Measurements from ENCODE around the gene TFIP11. TPM values are rescaled to one million over a fixed set of nuclear protein-coding genes. Genes with fewer than 3 reads are reported as not detected.

Gene TFIP11
- total RNA-seq, 1 donor from 2014 or later, result 26.2 TPM

DNA sequence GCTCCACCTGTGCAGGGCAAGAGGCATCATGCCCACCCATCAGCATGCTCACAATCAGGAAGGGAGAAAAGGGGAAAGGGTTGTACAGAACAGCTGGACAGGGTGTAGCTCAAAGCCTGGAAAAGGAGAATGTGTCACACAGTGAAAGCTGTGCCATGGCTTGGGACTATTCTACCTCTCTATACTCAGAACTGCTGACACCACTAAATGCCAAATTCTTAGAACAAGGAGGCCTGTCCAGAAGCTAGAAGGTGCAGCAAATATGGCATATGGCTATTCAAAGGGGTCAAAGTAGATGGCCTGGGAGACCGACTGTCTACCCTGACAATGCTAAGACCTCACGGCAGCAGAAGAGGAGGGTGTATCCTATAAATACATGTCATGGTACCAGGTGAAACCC, 41.5 kb downstream of the TFIP11 start:
- no peaks in the 10 kb centered on the region for H3K36me3 ChIP-seq
- Mint-ChIP-seq H3K4me1 (no peaks in the 10 kb centered on the region), H3K27me3 (ENCODE audit: insufficient read depth, low read depth) (no peaks in the 10 kb centered on the region), H3K4me3 (no peak overlapping the region), H3K9me3 (no peaks in the 10 kb centered on the region), H3K27ac (no peak overlapping the region), H3K36me3 (peaks cover 31% of the 10 kb centered on the region)
- H2AFZ ChIP-seq (replicated peaks), result no peak overlapping the region
- H3K27ac ChIP-seq, result no peak overlapping the region
- H3K4me2 ChIP-seq, result no peak overlapping the region
- no peaks in the 10 kb centered on the region for H4K20me1 ChIP-seq (ENCODE audit: low read depth)
- no peak overlapping the region for H3K4me3 ChIP-seq
- no peaks in the 10 kb centered on the region for H3K9me3 ChIP-seq (ENCODE audit: low read depth)
- no peaks in the 10 kb centered on the region for H3K79me2 ChIP-seq (ENCODE audit: low read depth)
- no peak for DNase-seq (ENCODE audit: low spot score)
- no peaks in the 10 kb centered on the region for H3K27me3 ChIP-seq
- H3K4me1 ChIP-seq, result no peaks in the 10 kb centered on the region
- H3K9ac ChIP-seq, result no peak overlapping the region
- TF ChIP-seq EZH2phosphoT487 (IDR thresholded peaks at IDR 0.05) (no peak), EZH2 (IDR thresholded peaks at IDR 0.05) (no peak)
- TF ChIP-seq, protein P1, sequence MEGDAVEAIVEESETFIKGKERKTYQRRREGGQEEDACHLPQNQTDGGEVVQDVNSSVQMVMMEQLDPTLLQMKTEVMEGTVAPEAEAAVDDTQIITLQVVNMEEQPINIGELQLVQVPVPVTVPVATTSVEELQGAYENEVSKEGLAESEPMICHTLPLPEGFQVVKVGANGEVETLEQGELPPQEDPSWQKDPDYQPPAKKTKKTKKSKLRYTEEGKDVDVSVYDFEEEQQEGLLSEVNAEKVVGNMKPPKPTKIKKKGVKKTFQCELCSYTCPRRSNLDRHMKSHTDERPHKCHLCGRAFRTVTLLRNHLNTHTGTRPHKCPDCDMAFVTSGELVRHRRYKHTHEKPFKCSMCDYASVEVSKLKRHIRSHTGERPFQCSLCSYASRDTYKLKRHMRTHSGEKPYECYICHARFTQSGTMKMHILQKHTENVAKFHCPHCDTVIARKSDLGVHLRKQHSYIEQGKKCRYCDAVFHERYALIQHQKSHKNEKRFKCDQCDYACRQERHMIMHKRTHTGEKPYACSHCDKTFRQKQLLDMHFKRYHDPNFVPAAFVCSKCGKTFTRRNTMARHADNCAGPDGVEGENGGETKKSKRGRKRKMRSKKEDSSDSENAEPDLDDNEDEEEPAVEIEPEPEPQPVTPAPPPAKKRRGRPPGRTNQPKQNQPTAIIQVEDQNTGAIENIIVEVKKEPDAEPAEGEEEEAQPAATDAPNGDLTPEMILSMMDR (IDR thresholded peaks at IDR 0.05), result no peak
- no peaks in the 10 kb centered on the region for H3F3A ChIP-seq (ENCODE audit: low read depth)

DNA sequence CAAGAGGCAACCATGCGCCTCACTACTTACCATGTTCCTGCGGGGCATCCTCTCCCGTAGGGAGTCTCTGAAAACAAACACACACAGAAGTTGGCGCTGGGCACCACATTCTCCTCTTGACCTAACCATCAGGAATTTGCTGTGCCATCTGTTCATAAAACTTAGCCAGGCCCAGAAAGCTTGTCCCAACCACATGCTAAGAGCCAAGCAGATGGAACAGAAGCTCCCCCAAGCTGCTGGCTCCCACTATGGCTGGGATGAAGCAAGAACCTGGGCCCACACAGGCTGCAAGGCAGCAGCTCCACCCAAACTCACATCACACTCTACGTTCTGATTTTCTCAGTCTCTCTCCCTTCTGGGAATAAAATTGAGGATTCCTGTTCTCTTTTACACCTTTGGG, 46.1 kb downstream of the TFIP11 start:
- Histone ChIP-seq H3F3A (ENCODE audit: low read depth) (no peaks in the 10 kb centered on the region), H3K27ac (no peak overlapping the region), H3K79me2 (ENCODE audit: low read depth) (no peaks in the 10 kb centered on the region), H2AFZ (replicated peaks) (no peak overlapping the region), H3K4me3 (no peak overlapping the region), H3K36me3 (no peaks in the 10 kb centered on the region), H4K20me1 (ENCODE audit: low read depth) (peaks cover 22% of the 10 kb centered on the region), H3K9me3 (ENCODE audit: low read depth) (no peaks in the 10 kb centered on the region), H3K4me2 (no peak overlapping the region), H3K4me1 (peaks cover 12% of the 10 kb centered on the region), H3K27me3 (no peaks in the 10 kb centered on the region), H3K9ac (no peak overlapping the region)
- Mint-ChIP-seq H3K27me3 (ENCODE audit: insufficient read depth, low read depth) (no peaks in the 10 kb centered on the region), H3K9me3 (no peaks in the 10 kb centered on the region), H3K36me3 (peaks cover 39% of the 10 kb centered on the region), H3K4me1 (peaks cover 33% of the 10 kb centered on the region), H3K27ac (no peak overlapping the region), H3K4me3 (no peak overlapping the region)
- DNase-seq (ENCODE audit: low spot score), result no peak
- TF ChIP-seq, protein P1 (IDR thresholded peaks at IDR 0.05), result no peak
- no peak for TF ChIP-seq EZH2phosphoT487 (IDR thresholded peaks at IDR 0.05)
- TF ChIP-seq EZH2 (IDR thresholded peaks at IDR 0.05), result no peak

DNA sequence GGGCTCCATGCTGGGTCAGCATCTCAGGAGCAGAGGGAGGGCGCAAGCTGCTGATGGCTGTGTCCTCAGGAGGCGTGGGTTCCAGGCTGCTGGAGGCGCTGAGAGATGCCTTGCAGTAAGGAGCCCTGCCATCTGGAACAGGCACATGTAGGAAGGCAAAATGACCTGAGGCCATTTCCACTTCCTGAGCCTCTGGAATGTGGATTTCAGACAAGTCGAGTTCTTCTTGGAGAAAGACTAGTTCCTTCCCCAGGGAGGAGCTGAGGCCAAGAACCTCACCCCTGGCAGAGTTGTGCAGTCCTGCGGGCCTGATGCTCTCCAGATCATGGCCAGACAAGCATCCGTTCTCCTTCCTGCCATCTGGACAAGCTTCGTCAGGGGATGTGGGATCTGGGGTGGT, 48.0 kb downstream of the TFIP11 start:
- H3K9ac ChIP-seq, result no peak overlapping the region
- peak overlapping the region; percentile 59 for H3K27ac Mint-ChIP-seq
- no peak overlapping the region for H2AFZ ChIP-seq (replicated peaks)
- H3K27me3 Mint-ChIP-seq (ENCODE audit: insufficient read depth, low read depth), result peaks cover 2% of the 10 kb centered on the region
- peaks cover 32% of the 10 kb centered on the region for H3K36me3 Mint-ChIP-seq
- peaks cover 12% of the 10 kb centered on the region for H3K4me1 ChIP-seq
- peaks cover 43% of the 10 kb centered on the region for H3K4me1 Mint-ChIP-seq
- no peak overlapping the region for H3K4me3 Mint-ChIP-seq
- H3K27me3 ChIP-seq, result no peaks in the 10 kb centered on the region
- TF ChIP-seq EZH2phosphoT487 (IDR thresholded peaks at IDR 0.05) (no peak), EZH2 (IDR thresholded peaks at IDR 0.05) (no peak)
- TF ChIP-seq, protein P1 (IDR thresholded peaks at IDR 0.05), result no peak
- no peak overlapping the region for H3K4me3 ChIP-seq
- H3K4me2 ChIP-seq, result no peak overlapping the region
- H3K9me3 ChIP-seq (ENCODE audit: low read depth), result no peaks in the 10 kb centered on the region
- DNase-seq (ENCODE audit: low spot score), result no peak
- H4K20me1 ChIP-seq (ENCODE audit: low read depth), result peaks cover 40% of the 10 kb centered on the region
- no peak overlapping the region for H3K27ac ChIP-seq
- no peaks in the 10 kb centered on the region for H3K9me3 Mint-ChIP-seq
- no peaks in the 10 kb centered on the region for H3K36me3 ChIP-seq
- peaks cover 15% of the 10 kb centered on the region for H3K79me2 ChIP-seq (ENCODE audit: low read depth)
- no peaks in the 10 kb centered on the region for H3F3A ChIP-seq (ENCODE audit: low read depth)
